Mesenchymal stem cell (in vitro differentiated cells and primary cell): ENCODE measurements around the gene DTX1.

Source experiments
- DNase-seq: peaks from one replicate; pipeline ENCODE4 v3.0.0-alpha.2; 2013
- H2AFZ ChIP-seq: one replicate; pipeline ENCODE4 v1.6.1; 2013; ENCODE audit warnings: low read depth, mild to moderate bottlenecking, control low read depth, inconsistent platforms, low read length, moderate library complexity
- H2AK5ac ChIP-seq: 2 replicates; pipeline ENCODE4 v1.6.1; 2013; ENCODE audit warnings: low read length, moderate library complexity, mild to moderate bottlenecking, inconsistent platforms; ENCODE audit not compliant: severe bottlenecking
- H2BK120ac ChIP-seq: one replicate; pipeline ENCODE4 v1.6.1; 2013; ENCODE audit warnings: low read depth, mild to moderate bottlenecking, inconsistent platforms, low read length, moderate library complexity
- H2BK12ac ChIP-seq, 2 experiments: one replicate each; pipeline ENCODE4 v1.6.1; 2013; ENCODE audit warnings: inconsistent platforms in 2 of 2, low read length in 2 of 2, mild to moderate bottlenecking in 2 of 2, moderate library complexity in 2 of 2, control low read depth in 1 of 2
- H2BK15ac ChIP-seq: one replicate; pipeline ENCODE4 v1.6.1; 2013; ENCODE audit warnings: mild to moderate bottlenecking, low read depth, inconsistent platforms; ENCODE audit not compliant: poor library complexity, severe bottlenecking
- H2BK5ac ChIP-seq: 2 replicates; pipeline ENCODE4 v1.6.1; 2013; ENCODE audit warnings: low read depth, mild to moderate bottlenecking, low read length, control low read depth, inconsistent platforms; ENCODE audit not compliant: poor library complexity, severe bottlenecking
- H3K14ac ChIP-seq, 2 experiments: one replicate each; pipeline ENCODE4 v1.6.1; 2013; ENCODE audit warnings: inconsistent platforms in 2 of 2, low read length in 2 of 2, control low read depth in 1 of 2, mild to moderate bottlenecking in 1 of 2, moderate library complexity in 1 of 2
- H3K18ac ChIP-seq, 2 experiments: one replicate each; pipeline ENCODE4 v1.6.1; 2013; ENCODE audit warnings: inconsistent platforms in 2 of 2, low read length in 2 of 2, control low read depth in 1 of 2, low read depth in 1 of 2, mild to moderate bottlenecking in 1 of 2
- H3K23ac ChIP-seq, 2 experiments: one replicate each; pipeline ENCODE4 v1.6.1; 2013; ENCODE audit warnings: inconsistent platforms in 2 of 2, low read length in 2 of 2, mild to moderate bottlenecking in 2 of 2, moderate library complexity in 2 of 2, control low read depth in 1 of 2
- H3K27ac ChIP-seq: 2 replicates; pipeline ENCODE4 v1.5.1; 2013; ENCODE audit warnings: mild to moderate bottlenecking, moderate library complexity, low read length, control low read depth, inconsistent platforms; ENCODE audit not compliant: poor library complexity, severe bottlenecking
- H3K27me3 ChIP-seq, 2 experiments: 2 replicates each; pipeline versions ENCODE4 v1.6.1 to v1.7.0; 2013; ENCODE audit warnings: low read length in 2 of 2, mild to moderate bottlenecking in 2 of 2, moderate library complexity in 2 of 2, control low read depth in 1 of 2, inconsistent platforms in 1 of 2; ENCODE audit not compliant: control insufficient read depth in 1 of 2, insufficient read depth in 1 of 2
- H3K36me3 ChIP-seq, 2 experiments: 2 replicates each; pipeline versions ENCODE4 v1.6.1 to v1.7.0; 2013; ENCODE audit warnings: low read length in 2 of 2, control low read depth in 1 of 2, inconsistent platforms in 1 of 2, low read depth in 1 of 2, mild to moderate bottlenecking in 1 of 2; ENCODE audit not compliant: insufficient read depth in 2 of 2, control insufficient read depth in 1 of 2
- H3K4ac ChIP-seq, 2 experiments: one replicate each; pipeline ENCODE4 v1.6.1; 2013; ENCODE audit warnings: inconsistent platforms in 2 of 2, low read length in 2 of 2, mild to moderate bottlenecking in 2 of 2, moderate library complexity in 2 of 2, control low read depth in 1 of 2, low read depth in 1 of 2
- H3K4me1 ChIP-seq: 2 replicates; pipeline ENCODE4 v1.6.1; 2013; ENCODE audit warnings: low read depth, low read length, control low read depth; ENCODE audit not compliant: control insufficient read depth, insufficient read depth
- H3K4me2 ChIP-seq: 2 replicates; pipeline ENCODE4 v1.6.1; 2013; ENCODE audit warnings: low read length, mild to moderate bottlenecking, inconsistent platforms; ENCODE audit not compliant: poor library complexity, severe bottlenecking
- H3K4me3 ChIP-seq, 2 experiments: 2 replicates each; pipeline versions ENCODE4 v1.5.1 to v1.7.0; 2013; ENCODE audit warnings: low read length in 2 of 2, mild to moderate bottlenecking in 2 of 2, control low read depth in 1 of 2, low read depth in 1 of 2; ENCODE audit not compliant: insufficient read depth in 1 of 2
- H3K79me1 ChIP-seq: replicated peaks from 2 replicates; pipeline ENCODE4 v1.6.1; 2013; ENCODE audit warnings: mild to moderate bottlenecking, control low read depth, low read length, inconsistent platforms; ENCODE audit not compliant: poor library complexity, severe bottlenecking
- H3K9ac ChIP-seq: 2 replicates; pipeline ENCODE4 v1.7.0; 2013; ENCODE audit warnings: mild to moderate bottlenecking, low read length, moderate library complexity
- H3K9me3 ChIP-seq: 2 replicates; pipeline ENCODE4 v1.7.0; 2013; ENCODE audit warnings: mild to moderate bottlenecking, low read length; ENCODE audit not compliant: control insufficient read depth
- H4K8ac ChIP-seq: one replicate; pipeline ENCODE4 v1.6.1; 2013; ENCODE audit warnings: inconsistent platforms, mild to moderate bottlenecking, low read length, moderate library complexity
- H4K91ac ChIP-seq: one replicate; pipeline ENCODE4 v1.6.1; 2013; ENCODE audit warnings: mild to moderate bottlenecking, low read length, inconsistent platforms
- WGBS: methylation state at CpG from one replicate; pipeline ENCODE4 v1.1.7; 2013; ENCODE audit warnings: mixed read lengths; 5-methylcytosine and 5-hydroxymethylcytosine counted together

Gene DTX1

GRCh38 chr12:113072136-113072535, 15.6 kb downstream of the DTX1 start:
- Histone ChIP-seq H3K18ac (no peak overlapping the region), H2BK15ac (no peak overlapping the region), H3K4me2 (no peak overlapping the region), H2AFZ (no peak overlapping the region), H2AK5ac (no peak overlapping the region), H3K4me3 (no peak overlapping the region), H3K9me3 (no peaks in the 10 kb centered on the region), H3K4me1 (peaks cover 2% of the 10 kb centered on the region), H3K27ac (no peak overlapping the region), H2BK12ac (no peak overlapping the region), H4K91ac (no peak overlapping the region), H4K8ac (no peak overlapping the region), H3K27me3 (peaks cover 59 to 76% of the 10 kb centered on the region in 2 experiments), H2BK5ac (no peak overlapping the region), H3K4ac (no peak overlapping the region), H3K9ac (no peak overlapping the region), H3K14ac (no peak overlapping the region), H3K36me3 (no peaks in the 10 kb centered on the region), H3K23ac (no peak overlapping the region), H3K79me1 (no peaks in the 10 kb centered on the region), H2BK120ac (no peak overlapping the region)
- 85% methylated on average over 3 of the region's 3 CpGs for WGBS
- DNase-seq, result no peak

DNA sequence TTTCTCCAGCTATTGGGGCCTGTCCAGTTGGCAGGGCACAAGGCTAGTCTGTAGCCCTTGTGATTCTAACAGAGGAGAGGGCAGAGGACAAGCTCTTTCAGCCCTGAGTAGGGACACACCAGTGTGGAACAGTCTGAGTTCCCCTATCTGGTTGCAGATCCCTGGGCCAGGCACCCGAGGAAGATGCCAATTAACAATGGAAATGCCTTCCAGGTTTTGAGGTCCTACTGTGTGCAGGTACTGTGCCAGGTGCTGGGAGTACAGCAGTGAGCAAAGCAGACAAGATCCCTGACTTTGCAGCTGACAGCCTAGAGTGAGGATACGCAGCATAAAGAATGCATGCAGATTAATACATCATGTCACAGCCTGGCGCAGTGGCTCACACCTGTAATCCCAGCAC, 17.1 kb downstream of the DTX1 start:
- Histone ChIP-seq H3K27ac (no peak overlapping the region), H2BK12ac (no peak overlapping the region), H4K91ac (no peak overlapping the region), H2AK5ac (no peak overlapping the region), H3K79me1 (no peaks in the 10 kb centered on the region), H3K9me3 (no peaks in the 10 kb centered on the region), H2BK5ac (no peak overlapping the region), H2BK120ac (no peak overlapping the region), H2BK15ac (no peak overlapping the region), H3K4me1 (peaks cover 7% of the 10 kb centered on the region), H2AFZ (no peak overlapping the region), H3K4me2 (no peak overlapping the region), H3K4ac (no peak overlapping the region), H3K23ac (no peak overlapping the region), H3K4me3 (no peak overlapping the region), H4K8ac (no peak overlapping the region), H3K9ac (no peak overlapping the region), H3K27me3 (peaks cover 53 to 74% of the 10 kb centered on the region in 2 experiments), H3K14ac (no peak overlapping the region), H3K18ac (no peak overlapping the region), H3K36me3 (no peaks in the 10 kb centered on the region)
- WGBS, result 65% methylated on average over 3 of the region's 3 CpGs
- DNase-seq, result no peak

- Histone ChIP-seq H3K18ac (no peak overlapping the region), H3K14ac (no peak overlapping the region), H3K4me3 (no peak overlapping the region), H3K4me1 (peaks cover 5% of the 10 kb centered on the region), H3K9ac (no peak overlapping the region), H2AK5ac (no peak overlapping the region), H2BK120ac (no peak overlapping the region), H3K79me1 (no peaks in the 10 kb centered on the region), H2AFZ (no peak overlapping the region), H3K27me3 (peaks cover 54 to 73% of the 10 kb centered on the region in 2 experiments), H2BK5ac (no peak overlapping the region), H2BK15ac (no peak overlapping the region), H3K36me3 (no peaks in the 10 kb centered on the region), H4K91ac (no peak overlapping the region), H3K27ac (no peak overlapping the region), H4K8ac (no peak overlapping the region), H3K4ac (no peak overlapping the region), H2BK12ac (no peak overlapping the region), H3K9me3 (no peaks in the 10 kb centered on the region), H3K23ac (no peak overlapping the region), H3K4me2 (no peak overlapping the region)
- DNase-seq, result no peak
- 83% methylated on average over 6 of the region's 6 CpGs for WGBS
Observed at GRCh38 chr12:113075137-113075683, 18.7 kb downstream of the DTX1 start.

DNA sequence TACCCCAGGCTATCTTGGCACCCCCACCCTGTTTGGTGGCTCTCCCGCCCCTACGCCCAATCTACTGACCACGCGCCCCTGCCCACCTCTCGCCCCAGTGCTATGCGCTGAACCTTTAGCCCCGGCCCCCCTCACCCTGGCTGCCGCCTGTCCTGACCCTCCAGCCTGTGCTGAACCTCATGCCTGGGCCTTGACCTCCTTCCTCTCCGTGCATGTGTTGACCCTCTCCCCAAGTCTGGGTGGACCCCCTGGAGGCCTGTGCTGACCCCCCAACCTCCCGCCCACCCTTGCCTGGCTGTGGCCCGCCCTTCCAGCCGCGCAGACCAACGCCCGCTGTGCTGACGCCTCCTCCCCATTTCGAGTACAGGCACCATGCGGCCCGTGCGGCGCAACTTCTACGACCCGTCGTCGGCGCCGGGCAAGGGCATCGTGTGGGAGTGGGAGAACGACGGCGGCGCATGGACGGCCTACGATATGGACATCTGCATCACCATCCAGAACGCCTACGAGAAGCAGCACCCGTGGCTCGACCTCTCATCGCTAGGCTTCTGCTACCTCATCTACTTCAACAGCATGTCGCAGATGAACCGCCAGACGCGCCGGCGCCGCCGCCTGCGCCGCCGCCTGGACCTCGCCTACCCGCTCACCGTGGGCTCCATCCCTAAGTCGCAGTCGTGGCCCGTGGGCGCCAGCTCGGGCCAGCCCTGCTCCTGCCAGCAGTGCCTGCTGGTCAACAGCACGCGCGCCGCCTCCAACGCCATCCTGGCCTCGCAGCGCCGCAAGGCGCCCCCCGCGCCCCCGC, 20.7 kb downstream of the DTX1 start:
- Histone ChIP-seq H3K18ac (no peak overlapping the region), H4K8ac (no peak overlapping the region), H3K4me1 (peaks cover 5% of the 10 kb centered on the region), H3K36me3 (no peaks in the 10 kb centered on the region), H3K9me3 (no peaks in the 10 kb centered on the region), H4K91ac (no peak overlapping the region), H3K27me3 (peaks cover 49 to 69% of the 10 kb centered on the region in 2 experiments), H2BK15ac (no peak overlapping the region), H3K4me3 (no peak overlapping the region), H2AK5ac (no peak overlapping the region), H2BK120ac (no peak overlapping the region), H3K27ac (no peak overlapping the region), H3K79me1 (no peaks in the 10 kb centered on the region), H2AFZ (no peak overlapping the region), H3K4me2 (no peak overlapping the region), H2BK12ac (no peak overlapping the region), H3K4ac (no peak overlapping the region), H2BK5ac (no peak overlapping the region), H3K14ac (no peak overlapping the region), H3K23ac (no peak overlapping the region), H3K9ac (no peak overlapping the region)
- 12% methylated on average over 64 of the region's 70 CpGs for WGBS
- DNase-seq, result no peak
